Fibroblast of upper back skin (primary cell): ENCODE measurements around the gene CYP26A1.

ENCODE experiments used
- DNase-seq: peaks from one replicate; pipeline ENCODE4 v3.0.0-alpha.2; 2013

CYP26A1 gene

DNA sequence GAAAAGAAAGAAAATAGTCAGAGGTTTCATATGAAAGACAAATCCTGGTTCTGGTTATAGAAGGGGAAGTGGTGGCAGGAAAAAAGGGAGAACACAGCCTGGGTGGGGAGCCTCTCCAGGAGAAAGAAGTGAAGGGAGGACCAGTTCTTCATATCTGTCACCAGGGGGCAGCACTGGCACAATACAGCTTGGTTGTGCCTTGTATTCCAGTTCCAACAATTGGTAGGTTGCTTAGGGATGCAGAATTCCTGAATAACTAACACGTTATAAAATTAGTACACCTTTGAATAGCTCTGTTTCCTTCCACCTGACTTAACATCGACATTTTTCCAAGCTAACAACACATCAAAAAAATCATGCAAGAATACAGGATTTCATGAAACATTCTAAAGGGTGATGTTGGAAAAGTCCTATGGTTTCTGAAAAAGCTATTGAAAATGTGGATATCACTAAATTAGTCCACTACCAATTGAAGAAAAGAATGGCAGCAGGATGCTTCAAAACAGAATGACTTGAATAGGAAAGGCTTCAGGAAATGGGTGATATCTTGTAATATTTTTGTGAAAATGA lies 52.9 kb downstream of the CYP26A1 start:
- DNase-seq = no peak
